Stomach smooth muscle (tissue), 2 donors: ENCODE measurements around the gene RAPGEF5.

Experiments used
- H3K27ac ChIP-seq: one replicate; pipeline ENCODE4 v1.7.0; 2013; ENCODE audit warnings: mild to moderate bottlenecking, low read length, inconsistent platforms
- H3K27me3 ChIP-seq, 2 donors: one replicate each; pipeline ENCODE4 v1.7.0; 2013; ENCODE audit warnings: low read length in 2 of 2; ENCODE audit not compliant: insufficient read depth in 2 of 2, control insufficient read depth in 1 of 2
- H3K36me3 ChIP-seq, 2 donors: one replicate each; pipeline ENCODE4 v1.7.0; 2013; ENCODE audit warnings: low read length in 2 of 2; ENCODE audit not compliant: control insufficient read depth in 2 of 2, insufficient read depth in 2 of 2
- H3K4me1 ChIP-seq: one replicate; pipeline ENCODE4 v1.7.0; 2013; ENCODE audit warnings: low read length; ENCODE audit not compliant: control insufficient read depth, insufficient read depth
- H3K4me3 ChIP-seq, 2 donors: one replicate each; pipeline ENCODE4 v1.7.0; 2013; ENCODE audit warnings: low read length in 2 of 2
- H3K9ac ChIP-seq, 2 donors: one replicate each; pipeline ENCODE4 v1.7.0; 2013; ENCODE audit warnings: low read length in 2 of 2, mild to moderate bottlenecking in 1 of 2
- H3K9me3 ChIP-seq, 2 donors: one replicate each; pipeline ENCODE4 v1.7.0; 2013; ENCODE audit warnings: low read length in 2 of 2; ENCODE audit not compliant: control insufficient read depth in 2 of 2
- donor health status: healthy.
- donor health status: Pancreatic carcinoma.

RAPGEF5 gene

GRCh38 chr7:22178735-22179134 is 178.2 kb downstream of the RAPGEF5 start:
- H3K27me3 ChIP-seq: no peaks in the 10 kb centered on the region
- no peak overlapping the region for H3K9ac ChIP-seq
- H3K4me1 ChIP-seq: no peaks in the 10 kb centered on the region
- no peaks in the 10 kb centered on the region for H3K9me3 ChIP-seq
- no peaks in the 10 kb centered on the region for H3K36me3 ChIP-seq
- no peak overlapping the region for H3K4me3 ChIP-seq
- H3K27ac ChIP-seq: no peak overlapping the region

- Histone ChIP-seq H3K9ac (no peak overlapping the region), H3K27ac (no peak overlapping the region), H3K9me3 (no peaks in the 10 kb centered on the region), H3K27me3 (no peaks in the 10 kb centered on the region), H3K4me1 (no peaks in the 10 kb centered on the region), H3K36me3 (no peaks in the 10 kb centered on the region), H3K4me3 (no peak overlapping the region)
Measured at GRCh38 chr7:22176791-22177412, 180.1 kb downstream of the RAPGEF5 start.

- H3K9ac ChIP-seq: no peak overlapping the region
- no peaks in the 10 kb centered on the region for H3K27me3 ChIP-seq
- H3K4me3 ChIP-seq: no peak overlapping the region
- no peaks in the 10 kb centered on the region for H3K4me1 ChIP-seq
- no peaks in the 10 kb centered on the region for H3K36me3 ChIP-seq
- no peaks in the 10 kb centered on the region for H3K9me3 ChIP-seq
- no peak overlapping the region for H3K27ac ChIP-seq
Measured at GRCh38 chr7:22174574-22174953, 182.4 kb downstream of the RAPGEF5 start.

- no peaks in the 10 kb centered on the region for H3K9me3 ChIP-seq
- no peak overlapping the region for H3K4me3 ChIP-seq
- H3K36me3 ChIP-seq: no peaks in the 10 kb centered on the region
- H3K9ac ChIP-seq: no peak overlapping the region
- no peak overlapping the region for H3K27ac ChIP-seq
- no peaks in the 10 kb centered on the region for H3K4me1 ChIP-seq
- H3K27me3 ChIP-seq: no peaks in the 10 kb centered on the region
Measured at GRCh38 chr7:22173685-22174573, 183.0 kb downstream of the RAPGEF5 start.

- H3K4me3 ChIP-seq: no peak overlapping the region
- no peaks in the 10 kb centered on the region for H3K27me3 ChIP-seq
- no peak overlapping the region for H3K27ac ChIP-seq
- H3K36me3 ChIP-seq: no peaks in the 10 kb centered on the region
- H3K4me1 ChIP-seq: no peaks in the 10 kb centered on the region
- no peaks in the 10 kb centered on the region for H3K9me3 ChIP-seq
- H3K9ac ChIP-seq: no peak overlapping the region
Measured at GRCh38 chr7:22168129-22168634, 188.8 kb downstream of the RAPGEF5 start.

GRCh38 chr7:22167482-22167881 is 189.5 kb downstream of the RAPGEF5 start:
- H3K9ac ChIP-seq: no peak overlapping the region
- no peaks in the 10 kb centered on the region for H3K36me3 ChIP-seq
- H3K27ac ChIP-seq: no peak overlapping the region
- no peaks in the 10 kb centered on the region for H3K27me3 ChIP-seq
- H3K4me1 ChIP-seq: no peaks in the 10 kb centered on the region
- H3K4me3 ChIP-seq: no peak overlapping the region
- no peaks in the 10 kb centered on the region for H3K9me3 ChIP-seq

- H3K4me1 ChIP-seq: no peaks in the 10 kb centered on the region
- no peak overlapping the region for H3K27ac ChIP-seq
Measured at GRCh38 chr7:22166928-22167327, 190.0 kb downstream of the RAPGEF5 start.

GRCh38 chr7:22159341-22159740 is 197.6 kb downstream of the RAPGEF5 start:
- H3K4me1 ChIP-seq: no peaks in the 10 kb centered on the region
- no peak overlapping the region for H3K4me3 ChIP-seq
- no peaks in the 10 kb centered on the region for H3K27me3 ChIP-seq
- no peaks in the 10 kb centered on the region for H3K9me3 ChIP-seq
- no peaks in the 10 kb centered on the region for H3K36me3 ChIP-seq
- H3K27ac ChIP-seq: no peak overlapping the region
- H3K9ac ChIP-seq: no peak overlapping the region

More at GRCh38 chr7:22166928-22167327, 190.0 kb downstream of the RAPGEF5 start:
- Histone ChIP-seq H3K27me3 (no peaks in the 10 kb centered on the region), H3K36me3 (no peaks in the 10 kb centered on the region), H3K9me3 (no peaks in the 10 kb centered on the region), H3K4me3 (no peak overlapping the region), H3K9ac (no peak overlapping the region)

GRCh38 chr7:22157552-22157951 is 199.4 kb downstream of the RAPGEF5 start:
- no peaks in the 10 kb centered on the region for H3K4me1 ChIP-seq
- no peaks in the 10 kb centered on the region for H3K27me3 ChIP-seq
- H3K36me3 ChIP-seq: no peaks in the 10 kb centered on the region
- H3K27ac ChIP-seq: no peak overlapping the region
- no peak overlapping the region for H3K9ac ChIP-seq
- H3K4me3 ChIP-seq: no peak overlapping the region
- H3K9me3 ChIP-seq: no peaks in the 10 kb centered on the region

- no peaks in the 10 kb centered on the region for H3K27me3 ChIP-seq
- no peaks in the 10 kb centered on the region for H3K36me3 ChIP-seq
- H3K9ac ChIP-seq: no peak overlapping the region
- no peaks in the 10 kb centered on the region for H3K9me3 ChIP-seq
- no peaks in the 10 kb centered on the region for H3K4me1 ChIP-seq
- H3K27ac ChIP-seq: no peak overlapping the region
- no peak overlapping the region for H3K4me3 ChIP-seq
Measured at GRCh38 chr7:22156205-22156604, 200.7 kb downstream of the RAPGEF5 start.

- H3K27ac ChIP-seq: no peak overlapping the region
- no peak overlapping the region for H3K9ac ChIP-seq
- H3K36me3 ChIP-seq: no peaks in the 10 kb centered on the region
Measured at GRCh38 chr7:22154143-22154529, 202.8 kb downstream of the RAPGEF5 start.

More at GRCh38 chr7:22154143-22154529, 202.8 kb downstream of the RAPGEF5 start:
- Histone ChIP-seq H3K9me3 (no peaks in the 10 kb centered on the region), H3K4me1 (no peaks in the 10 kb centered on the region), H3K4me3 (no peak overlapping the region), H3K27me3 (no peaks in the 10 kb centered on the region)
